Lung microvascular endothelial cell (primary cell): ENCODE data around the gene CHST8. TPM values are rescaled to one million over a fixed set of nuclear protein-coding genes. Genes with fewer than 3 reads are reported as not detected.

ENCODE experiments used
- DNase-seq, 2 donors: peaks; one replicate each; pipeline versions ENCODE4 v3.0.0 to v3.0.0-alpha.2; 2010; ENCODE audit warnings: low read depth in 2 of 2
- total RNA-seq: library from RNA; depleted of rRNA; stranded (reverse); fragments of >200 nt; gene quantifications from 2 replicates; pipeline ENCODE4 v1.2.1, GENCODE V29; 2014

The CHST8 gene
- total RNA-seq, 1 donor from 2014 or later = 0.20 TPM

DNA sequence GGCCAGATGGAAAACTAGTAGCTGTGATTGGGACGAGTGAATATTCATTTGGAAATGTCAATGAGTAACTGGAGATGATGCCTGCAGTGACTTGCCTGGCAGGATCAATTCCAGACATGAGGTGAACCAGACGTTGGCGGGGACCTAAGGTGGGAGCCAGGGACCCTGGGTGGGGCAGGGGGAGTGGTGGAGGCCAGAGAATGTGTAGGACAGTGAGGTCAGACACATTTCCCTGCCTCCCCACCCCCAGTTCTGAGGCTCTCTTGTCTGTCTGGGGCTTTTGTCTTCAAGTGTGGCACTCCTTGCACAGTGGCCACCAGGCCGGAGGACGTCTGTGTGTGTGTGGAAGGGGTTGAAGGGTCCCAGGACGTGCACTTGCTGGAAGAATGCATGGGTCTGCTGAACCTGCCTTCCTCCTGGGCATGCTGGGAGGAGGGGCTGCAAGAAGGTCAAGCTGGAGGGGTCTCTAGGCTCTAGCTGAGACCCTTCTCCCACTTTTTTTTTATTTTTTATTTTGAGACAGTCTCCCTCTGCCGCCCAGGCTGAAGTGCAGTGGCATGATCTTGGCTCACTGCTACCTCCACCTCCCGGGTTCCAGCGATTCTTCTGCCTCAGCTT lies 51.6 kb downstream of the CHST8 start:
- no peak for DNase-seq

- no peak for DNase-seq
Measured at GRCh38 chr19:33673996-33674625, 52.4 kb downstream of the CHST8 start.

DNA sequence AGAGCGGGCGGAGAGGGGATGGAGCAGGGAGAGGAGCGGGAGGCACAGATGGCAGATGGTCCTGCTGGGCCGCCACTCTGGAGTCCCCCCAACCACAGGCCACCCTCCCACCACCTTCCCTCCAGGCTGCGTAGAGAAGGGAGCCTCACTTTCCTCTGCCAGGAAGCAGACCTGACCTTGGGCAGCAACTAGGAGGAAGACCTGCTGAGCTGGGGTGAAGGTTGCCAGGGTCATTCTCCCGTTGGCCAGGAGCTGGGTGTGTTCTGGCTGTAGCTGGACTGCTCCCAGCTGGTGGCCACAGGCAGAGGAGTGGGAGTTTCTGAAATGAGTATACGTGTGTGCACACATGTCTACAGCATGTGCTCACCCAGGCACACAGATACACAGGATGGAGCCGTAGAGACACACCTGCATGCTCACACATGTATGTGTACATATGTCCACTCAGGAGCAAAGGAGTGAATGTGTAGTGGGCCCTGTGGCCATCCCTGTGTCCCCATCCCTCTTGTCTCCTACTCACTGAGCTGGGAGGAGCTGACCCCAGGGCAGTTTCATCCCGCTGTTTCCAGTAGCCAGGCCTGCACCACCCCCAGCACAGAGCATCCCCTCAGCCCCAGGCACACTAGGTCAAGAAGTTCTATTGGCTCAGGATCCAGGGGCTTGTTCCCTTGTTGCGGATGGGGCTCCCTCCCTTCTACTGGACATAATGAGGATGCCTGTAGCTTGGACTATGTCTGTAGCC lies 53.0 kb downstream of the CHST8 start:
- DNase-seq = no peak

- no peak for DNase-seq
Measured at GRCh38 chr19:33675501-33676124, 53.9 kb downstream of the CHST8 start.

- DNase-seq = no peak
Measured at GRCh38 chr19:33676999-33677665, 55.4 kb downstream of the CHST8 start.

- DNase-seq = no peak
Measured at GRCh38 chr19:33677745-33678426, 56.1 kb downstream of the CHST8 start.

DNA sequence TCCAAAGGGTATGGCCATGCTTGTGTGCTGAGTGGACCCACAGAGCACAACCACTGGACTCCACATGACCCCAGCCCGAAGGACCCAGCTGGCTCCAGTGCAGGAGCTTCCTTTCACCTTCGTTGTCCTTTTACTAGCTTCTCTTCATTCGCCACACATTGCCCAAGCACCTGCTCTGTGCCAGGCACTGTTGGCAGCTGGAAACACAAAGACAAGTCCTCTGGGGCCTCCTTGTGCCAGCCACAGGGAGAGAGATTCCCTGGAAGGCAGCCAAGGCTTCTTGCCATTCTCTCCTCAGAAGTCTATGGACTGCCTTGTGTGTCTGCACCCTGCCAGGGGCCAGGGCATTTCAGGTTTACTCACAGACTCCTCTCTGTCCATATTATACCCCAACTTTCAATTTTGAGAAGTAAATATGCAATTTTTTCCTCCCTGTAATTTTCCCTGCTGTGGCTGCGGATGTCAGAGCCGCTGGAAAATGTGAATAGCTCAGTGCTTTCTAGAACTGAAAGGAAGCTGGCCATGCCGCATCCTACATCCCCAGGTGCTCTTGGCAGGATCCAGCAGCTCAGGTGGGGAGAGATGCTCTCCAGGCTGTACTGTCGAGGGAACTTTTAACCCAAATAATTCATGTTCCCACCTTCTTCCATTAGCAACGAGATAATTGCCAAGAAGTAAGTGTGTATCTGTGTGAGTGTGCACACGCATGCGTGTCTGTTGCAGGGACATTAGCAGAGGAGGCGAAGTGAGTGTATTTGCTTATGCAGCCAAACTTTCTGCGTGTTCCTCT lies 57.2 kb downstream of the CHST8 start:
- DNase-seq = no peak

- no peak for DNase-seq
Measured at GRCh38 chr19:33679696-33680095, 57.9 kb downstream of the CHST8 start.

GRCh38 chr19:33681081-33681680 lies 59.4 kb downstream of the CHST8 start:
- DNase-seq = no peak

- peak; percentile 55 to 60 for DNase-seq
Measured at GRCh38 chr19:33683881-33684537, 62.3 kb downstream of the CHST8 start.

DNA sequence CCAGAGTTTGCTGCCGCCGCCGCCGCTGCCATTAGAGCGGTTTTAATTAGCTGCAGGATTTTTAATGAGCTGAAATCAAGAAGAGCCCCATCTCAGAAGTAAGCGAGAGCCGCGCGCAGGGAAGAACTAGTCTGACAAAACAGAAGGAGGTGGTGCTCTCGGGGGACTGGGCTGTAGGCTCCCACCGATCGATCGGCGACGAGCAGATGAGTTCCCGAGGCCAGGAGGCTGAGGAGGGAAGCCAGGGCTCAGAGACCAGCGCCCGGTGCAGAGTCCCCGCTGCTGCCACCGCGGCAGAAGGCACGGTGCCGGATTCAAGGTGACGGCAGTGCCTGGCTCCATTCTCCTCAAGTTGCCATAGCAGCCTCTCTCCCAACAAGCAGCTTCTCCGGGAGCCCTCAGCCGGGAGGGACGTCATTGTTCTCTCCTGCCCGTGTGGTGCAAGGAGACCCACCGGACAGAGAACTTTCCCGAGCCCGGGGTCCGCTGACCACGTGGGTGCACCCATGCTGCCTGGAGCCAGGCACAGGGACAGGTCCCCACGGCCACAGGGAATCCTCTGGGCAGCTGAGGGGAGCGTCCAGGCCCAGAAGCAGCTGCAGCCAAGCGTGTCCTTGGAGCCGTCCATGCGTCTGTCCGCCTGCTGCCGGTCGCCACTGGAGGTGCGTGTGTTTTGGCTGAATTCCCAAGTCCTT lies 62.9 kb downstream of the CHST8 start:
- DNase-seq = no peak

DNA sequence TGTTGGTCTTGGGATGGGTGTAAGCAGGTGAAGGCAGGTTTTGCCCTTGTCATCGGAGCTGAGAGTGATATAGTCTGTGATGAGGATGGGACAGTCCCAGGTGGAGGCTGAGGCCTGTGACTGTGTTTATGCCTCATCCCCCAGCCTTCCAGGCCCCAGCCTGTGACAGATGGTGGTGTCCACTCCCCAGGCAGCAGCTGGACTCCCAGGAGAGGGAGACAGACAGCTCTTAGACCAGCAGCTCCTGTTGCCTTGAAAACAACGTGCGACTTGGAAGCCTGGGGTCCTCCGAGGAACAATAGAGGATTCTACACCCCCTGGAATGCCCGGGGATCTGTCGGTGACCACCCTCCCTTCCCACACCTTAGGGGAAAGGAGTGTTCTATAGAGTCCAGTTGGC lies 63.8 kb downstream of the CHST8 start:
- DNase-seq = no peak

DNA sequence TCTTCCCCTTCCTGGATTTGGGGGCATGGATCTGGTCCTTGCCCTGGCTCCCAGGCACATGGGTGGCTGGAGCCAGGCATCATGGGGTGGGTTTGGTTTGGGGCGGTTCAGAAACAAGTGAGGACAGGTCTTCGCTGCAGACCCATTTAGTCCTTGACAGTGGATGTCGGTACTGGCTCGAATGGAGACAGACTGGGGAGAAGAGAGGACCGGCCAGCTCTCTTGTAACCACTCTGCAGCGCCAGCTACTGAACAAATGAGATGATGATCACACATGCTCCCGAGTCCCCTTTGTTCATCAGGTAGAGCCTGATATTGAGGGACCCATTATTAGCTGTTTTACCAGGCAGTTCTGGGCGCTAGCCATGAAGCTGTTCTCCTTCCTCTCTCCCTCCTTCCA lies 64.5 kb downstream of the CHST8 start:
- DNase-seq = no peak

DNA sequence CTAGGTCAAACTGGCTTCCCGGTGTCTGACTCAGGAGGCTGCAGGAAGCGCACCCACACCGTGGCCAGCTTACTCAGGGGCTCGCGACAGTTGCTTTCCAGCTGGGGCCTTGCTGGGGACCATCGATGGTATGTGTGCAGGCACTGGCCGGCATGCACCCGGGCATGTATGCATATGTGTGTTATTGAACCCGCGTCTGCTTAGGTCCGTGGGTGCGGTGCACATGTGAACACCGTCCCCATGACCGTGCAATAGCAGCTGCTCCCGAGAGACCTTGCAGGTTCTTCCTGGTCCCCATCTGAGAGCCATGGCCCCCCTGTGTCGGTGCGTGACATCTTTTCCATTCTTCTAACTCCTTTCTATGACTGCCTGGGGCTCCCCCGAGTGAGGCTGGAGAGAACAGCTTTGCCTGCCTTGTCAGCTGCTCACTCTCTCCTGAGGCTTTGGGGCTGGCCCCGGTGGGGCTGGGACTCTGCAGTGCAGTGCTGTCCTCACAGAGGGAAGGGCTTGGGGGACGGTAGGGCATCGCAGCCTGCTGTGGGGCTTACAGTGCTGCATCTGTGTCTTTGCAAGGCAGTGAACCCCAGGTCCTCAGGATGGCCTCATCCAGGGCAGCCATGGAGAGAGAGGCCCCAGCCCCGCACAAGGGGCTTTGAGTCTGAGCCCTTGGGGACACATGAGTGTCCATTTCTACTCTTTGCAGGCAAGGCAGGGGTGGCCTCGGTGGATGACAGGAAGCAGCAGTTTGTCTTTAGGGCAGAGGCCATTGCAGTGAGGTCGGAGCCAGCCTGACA lies 65.1 kb downstream of the CHST8 start:
- no peak for DNase-seq

- DNase-seq = no peak
Measured at GRCh38 chr19:33687481-33688170, 65.9 kb downstream of the CHST8 start.

DNA sequence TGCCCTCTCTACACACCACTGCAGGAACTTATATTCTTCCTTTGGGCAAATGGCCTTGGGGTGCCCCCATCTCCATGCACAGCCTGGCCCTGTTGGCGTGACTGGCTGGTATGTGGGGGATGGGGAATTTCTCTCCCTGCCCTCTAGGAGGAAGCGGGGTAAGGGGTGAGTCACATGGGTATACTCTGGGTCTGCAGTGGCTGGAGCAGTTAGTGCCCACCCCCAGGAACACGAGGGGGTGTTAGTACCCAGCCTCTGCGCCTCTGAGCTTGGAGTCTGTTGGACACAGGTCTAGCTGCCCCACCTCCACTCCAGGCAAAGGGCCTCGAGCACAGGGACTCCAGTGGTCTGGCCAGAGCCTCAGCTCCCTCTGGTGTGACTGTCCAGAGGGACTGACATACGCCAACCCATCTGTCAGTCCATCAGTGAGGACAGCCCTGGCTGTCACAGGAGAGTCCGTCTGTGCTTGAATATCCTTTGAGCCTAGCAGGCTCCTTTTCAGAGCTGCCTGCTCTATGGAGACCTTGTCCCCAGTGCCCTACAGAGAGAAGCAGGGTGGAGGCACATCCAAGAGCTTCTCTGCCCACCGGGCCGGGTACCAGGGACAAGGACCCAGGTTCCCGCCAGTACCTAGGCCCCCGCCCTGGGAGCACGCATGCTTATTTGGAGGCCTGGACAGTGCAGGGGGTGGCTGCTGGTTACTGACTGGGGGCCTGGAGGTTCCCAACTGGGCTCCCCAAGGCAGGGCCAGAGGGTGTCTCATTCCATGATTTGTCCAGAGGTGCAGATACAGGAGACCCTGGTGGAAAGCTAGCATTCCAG lies 66.6 kb downstream of the CHST8 start:
- DNase-seq = no peak
